LNCAP (cell line): ENCODE measurements around the gene EXD3.

ENCODE experiments used
- CTCF ChIP-seq: fragments of 450-650 bp; IDR thresholded peaks from 2 replicates; pipeline ENCODE4 v1.5.1; 2017; ENCODE audit warnings: mild to moderate bottlenecking

Gene EXD3

GRCh38 chr9:137444106-137444790 lies 21.3 kb upstream of the EXD3 start:
- no peak for TF ChIP-seq CTCF

GRCh38 chr9:137441935-137442321 lies 19.0 kb upstream of the EXD3 start:
- TF ChIP-seq CTCF: no peak

- TF ChIP-seq CTCF: no peak
Measured at GRCh38 chr9:137441289-137441934, 18.4 kb upstream of the EXD3 start, which contains the start of gene ENTPD8. ENTPD8 (minus strand) TSS chr9:137441357; CDS start chr9:137438285, 3,072 bp downstream.

GRCh38 chr9:137439158-137439714 lies 16.3 kb upstream of the EXD3 start:
- TF ChIP-seq CTCF: no peak

GRCh38 chr9:137438591-137439157 lies 15.7 kb upstream of the EXD3 start:
- no peak for TF ChIP-seq CTCF

GRCh38 chr9:137437691-137438590 lies 15.0 kb upstream of the EXD3 start:
- TF ChIP-seq CTCF: no peak
